Forelimb muscle (tissue), 1 donor: Measurements from ENCODE around the gene MANBA. TPM values are rescaled to one million over a fixed set of nuclear protein-coding genes. Genes with fewer than 3 reads are reported as not detected.

ENCODE experiments used
- DNase-seq: peaks from one replicate; pipeline ENCODE4 v3.0.0-alpha.2; 2013; ENCODE audit warnings: low read depth
- polyA plus RNA-seq: library from polyadenylated mRNA; unstranded; fragments of 120-200 nt; gene quantifications from one replicate; pipeline ENCODE4 v1.2.1, GENCODE V29; 2013; ENCODE audit not compliant: insufficient read length

Gene MANBA
- polyA plus RNA-seq, result 9.4 TPM

DNA sequence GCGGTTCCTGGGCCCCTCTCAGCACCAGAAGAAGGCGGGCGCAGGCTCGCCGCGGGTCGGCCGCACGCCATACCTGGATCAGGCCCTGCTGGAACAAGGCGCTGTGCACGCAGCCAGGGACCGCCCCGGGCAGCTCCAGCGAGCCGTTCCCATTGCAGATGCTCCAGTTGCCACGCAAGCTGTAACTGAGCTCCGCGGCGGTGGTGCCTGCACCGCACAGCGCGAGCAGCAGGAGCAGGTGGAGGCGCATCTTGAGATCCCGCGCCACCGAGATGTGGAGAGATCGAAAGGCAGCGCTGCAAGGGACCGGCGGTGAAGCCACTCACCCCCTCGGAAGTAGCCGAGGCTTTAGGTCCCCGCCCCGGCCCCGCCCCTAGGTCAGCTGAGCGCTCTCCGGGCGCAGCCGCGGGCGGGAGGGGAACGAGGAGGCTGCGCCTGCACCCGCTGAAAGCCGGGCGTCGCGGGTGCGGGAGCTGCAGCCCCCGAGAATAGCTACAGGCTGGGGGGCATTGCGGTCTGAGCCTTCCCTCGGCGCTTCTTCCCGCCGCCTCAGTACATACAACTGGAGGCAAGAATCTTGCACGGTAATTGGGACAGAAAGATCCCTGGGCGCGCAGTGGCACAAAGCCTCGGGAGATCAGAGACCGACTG lies at the start of gene MANBA:
MANBA (minus strand) TSS at position 324 of the 651 bp plus-strand sequence; CDS start at position 250, 74 bp downstream.
- DNase-seq, result no peak

DNA sequence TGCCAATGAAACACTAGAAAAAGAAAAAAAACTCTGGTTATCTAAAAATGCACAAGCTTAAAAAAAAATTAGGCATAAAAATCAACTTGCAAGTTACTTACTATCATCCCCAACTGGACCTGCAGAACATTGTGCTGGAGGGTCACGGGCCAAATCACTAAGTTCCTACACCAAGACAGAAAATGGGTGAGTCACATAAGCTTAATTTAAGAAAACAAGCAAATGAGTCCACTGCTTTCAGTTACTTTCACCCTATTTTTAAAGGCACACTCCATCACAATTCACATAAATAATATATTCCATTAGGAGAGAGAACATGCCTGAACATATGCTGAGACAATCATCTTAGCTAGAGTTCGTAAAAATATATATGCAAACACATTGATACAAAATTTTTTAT lies 48.9 kb upstream of the MANBA start:
- DNase-seq, result no peak

GRCh38 chr4:102809190-102809589 lies 48.4 kb upstream of the MANBA start:
- no peak for DNase-seq

GRCh38 chr4:102808009-102808408 lies 47.2 kb upstream of the MANBA start:
- no peak for DNase-seq

GRCh38 chr4:102807345-102807744 lies 46.6 kb upstream of the MANBA start:
- no peak for DNase-seq

DNA sequence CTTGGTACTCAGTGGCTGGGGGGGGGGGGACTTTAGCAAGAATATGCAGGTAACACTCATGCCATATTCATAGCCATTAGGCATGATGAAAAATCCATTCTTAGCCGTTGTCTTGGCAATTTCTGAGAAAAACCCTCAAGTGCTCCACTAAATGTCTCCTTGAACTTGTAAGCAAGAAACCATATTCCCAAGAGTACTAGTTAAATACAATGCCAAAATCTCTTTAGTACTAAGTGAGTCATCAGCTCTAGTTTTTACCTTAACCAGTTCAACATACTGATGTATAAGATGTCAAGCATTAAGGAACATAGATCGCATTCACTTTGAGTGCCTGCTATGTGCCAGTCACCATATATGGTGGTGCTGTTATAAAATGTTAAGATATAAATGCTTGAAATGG lies 39.0 kb upstream of the MANBA start:
- no peak for DNase-seq

DNA sequence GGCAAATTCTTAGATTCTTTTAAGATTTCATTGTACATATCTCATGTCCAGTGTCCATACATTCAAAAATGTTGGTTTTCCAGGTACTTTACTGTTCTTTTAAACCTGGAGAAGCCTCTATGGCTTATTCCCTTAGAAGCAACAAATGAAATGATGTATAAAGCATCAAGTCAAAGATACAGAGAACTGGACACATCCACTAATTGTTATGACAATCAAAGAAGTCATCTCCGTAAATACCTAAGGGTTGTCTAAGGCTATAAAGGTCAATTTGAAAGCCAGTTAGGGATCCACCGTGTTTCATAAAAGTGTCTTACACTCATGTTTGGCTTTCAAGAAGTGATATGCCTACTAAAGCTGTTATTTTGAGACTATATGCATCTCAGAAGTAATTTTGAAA lies 34.2 kb upstream of the MANBA start:
- DNase-seq, result no peak

DNA sequence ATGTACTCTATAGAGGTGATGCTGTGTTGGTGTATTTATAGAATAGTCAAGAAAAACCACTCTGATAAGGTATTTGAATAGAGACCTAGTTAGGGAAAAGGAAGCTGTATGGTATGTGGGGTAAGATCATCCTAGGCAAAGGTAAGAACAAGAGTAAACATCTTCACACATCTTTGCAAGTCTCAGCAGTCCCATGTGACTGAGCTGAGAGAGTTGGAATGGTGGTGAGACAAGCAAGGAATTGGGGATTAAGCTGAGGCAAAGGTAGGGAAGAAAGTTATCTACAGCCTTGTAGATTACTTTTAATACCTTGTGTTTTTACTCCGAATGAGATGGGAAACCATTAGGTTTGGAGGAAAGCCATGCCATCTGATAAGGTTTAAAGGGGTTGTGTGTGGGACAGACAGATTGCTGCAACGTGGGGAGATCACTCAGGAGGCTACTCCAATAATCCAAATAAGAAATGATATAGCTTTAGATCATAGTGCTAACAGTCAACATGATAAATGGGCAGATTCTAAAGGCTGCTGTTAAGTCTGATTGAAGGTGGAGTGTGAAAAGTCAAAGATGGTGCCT lies 31.7 kb upstream of the MANBA start:
- no peak for DNase-seq

DNA sequence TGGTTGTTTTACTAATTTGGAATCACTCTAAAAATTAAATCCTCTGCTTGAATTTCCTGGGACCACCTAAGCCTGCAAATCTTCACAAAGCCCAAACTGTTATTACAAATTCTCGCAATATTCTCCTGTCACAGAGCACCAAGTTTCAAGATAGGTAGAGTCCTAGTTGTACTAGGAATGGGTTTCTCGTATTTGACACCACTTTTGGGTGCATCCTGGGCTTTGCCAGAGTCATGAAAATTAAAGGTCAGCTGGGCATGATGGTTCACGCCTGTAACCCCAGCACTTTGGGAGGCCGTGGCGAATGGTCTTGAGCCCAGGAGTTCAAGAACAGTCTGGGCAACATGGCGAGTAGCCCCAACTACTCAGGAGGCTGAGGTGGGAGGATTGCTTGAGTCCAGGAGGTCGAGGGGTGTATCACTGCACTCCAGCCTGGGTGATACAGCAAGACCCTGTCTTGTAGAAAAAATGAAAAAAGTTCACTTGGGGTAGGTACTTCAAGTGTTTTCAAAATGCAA lies 30.6 kb upstream of the MANBA start:
- no peak for DNase-seq

DNA sequence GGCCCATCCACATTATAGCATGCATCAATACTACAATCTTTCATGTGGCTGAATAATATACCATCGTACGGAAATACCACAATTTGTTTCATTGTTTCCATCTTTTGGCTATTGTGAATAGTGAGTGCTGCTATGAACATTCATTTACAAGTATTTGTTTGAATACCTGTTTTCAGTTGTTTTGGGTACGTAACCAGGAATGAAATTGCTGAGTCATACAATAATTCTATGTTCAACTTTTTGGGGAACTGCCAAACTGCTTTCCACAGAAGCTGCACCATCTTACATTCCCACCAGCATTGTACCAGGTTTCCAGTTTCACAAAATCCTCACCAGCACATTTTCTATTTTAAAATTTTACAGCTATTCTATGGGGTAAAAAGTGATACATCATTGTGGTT lies 28.5 kb upstream of the MANBA start:
- DNase-seq, result no peak

DNA sequence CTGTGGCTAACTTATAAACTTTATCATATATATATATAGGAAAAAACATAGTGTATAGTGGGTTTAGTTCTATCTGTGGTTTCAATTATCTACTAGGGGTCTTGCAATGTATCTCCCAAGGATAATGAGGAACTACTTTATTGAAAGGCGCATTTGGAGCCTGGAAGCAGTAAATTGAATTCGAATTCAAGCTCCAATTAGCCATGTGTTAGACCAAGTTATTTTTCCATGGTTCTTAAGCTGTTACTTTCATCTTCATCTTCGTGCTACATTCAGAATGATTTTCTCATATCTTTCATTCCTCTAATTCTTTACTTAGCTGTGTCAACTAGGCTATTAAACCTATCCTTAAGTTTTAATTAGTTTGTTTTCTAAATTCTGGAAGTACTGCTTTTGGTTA lies 27.2 kb upstream of the MANBA start:
- no peak for DNase-seq

- no peak for DNase-seq
These were observed 26.5 kb upstream of the MANBA start for GRCh38 chr4:102787096-102787881.

- DNase-seq, result no peak
These were observed 25.5 kb upstream of the MANBA start for GRCh38 chr4:102786279-102786678.

- DNase-seq, result no peak
These were observed 22.2 kb upstream of the MANBA start for GRCh38 chr4:102783006-102783405.

- no peak for DNase-seq
These were observed 20.8 kb upstream of the MANBA start for GRCh38 chr4:102781570-102781969.

DNA sequence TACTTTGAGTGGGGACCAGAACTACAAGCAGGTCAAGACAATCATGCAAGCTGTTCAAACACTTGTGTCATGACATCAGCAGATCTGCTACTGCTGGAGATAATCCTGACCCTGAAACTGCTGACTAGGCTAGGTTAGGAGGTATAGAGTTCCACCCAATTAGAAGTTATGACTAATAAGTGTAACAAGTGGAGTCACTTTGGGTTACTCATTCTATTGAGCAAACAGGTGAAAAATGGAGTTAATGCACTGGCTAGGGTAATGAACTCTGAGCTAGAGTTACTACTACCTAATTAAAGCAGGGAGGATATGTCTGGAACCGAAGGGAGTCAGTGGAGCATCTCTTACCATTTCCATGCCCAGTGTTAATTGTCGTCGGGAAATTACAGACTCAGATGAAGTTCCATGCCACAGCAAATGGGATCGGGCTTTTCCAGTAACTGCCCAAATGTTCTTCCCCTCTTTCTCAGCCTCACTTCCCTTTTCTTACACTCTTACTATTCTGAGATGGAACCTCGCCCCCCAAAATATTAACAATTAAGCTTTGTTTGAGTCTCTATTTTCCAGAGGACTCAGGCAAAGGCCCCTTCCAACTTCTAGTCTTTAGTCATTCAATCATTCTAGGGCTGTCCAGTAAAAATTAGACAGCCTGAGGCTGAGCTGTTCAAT lies 19.8 kb upstream of the MANBA start:
- DNase-seq, result no peak

DNA sequence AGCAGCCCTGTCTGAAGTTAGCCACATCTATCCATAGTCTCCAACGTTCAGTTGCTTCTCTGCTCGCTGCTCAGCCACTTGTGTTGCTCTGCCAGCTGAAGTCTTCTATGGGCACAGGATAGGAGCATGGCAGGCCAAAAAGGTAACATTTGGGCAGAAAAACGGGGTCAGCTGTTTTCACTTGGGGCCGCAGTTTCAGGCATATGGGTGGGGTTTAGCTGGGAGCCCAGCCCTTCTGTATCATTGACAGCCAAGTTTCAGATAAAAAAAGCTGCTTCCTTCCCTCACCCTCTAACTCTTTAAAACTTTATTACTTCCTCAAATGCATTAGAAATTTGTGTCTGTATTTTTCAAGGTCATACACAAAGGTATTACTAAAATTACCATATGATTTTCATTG lies 18.4 kb upstream of the MANBA start:
- DNase-seq, result no peak

DNA sequence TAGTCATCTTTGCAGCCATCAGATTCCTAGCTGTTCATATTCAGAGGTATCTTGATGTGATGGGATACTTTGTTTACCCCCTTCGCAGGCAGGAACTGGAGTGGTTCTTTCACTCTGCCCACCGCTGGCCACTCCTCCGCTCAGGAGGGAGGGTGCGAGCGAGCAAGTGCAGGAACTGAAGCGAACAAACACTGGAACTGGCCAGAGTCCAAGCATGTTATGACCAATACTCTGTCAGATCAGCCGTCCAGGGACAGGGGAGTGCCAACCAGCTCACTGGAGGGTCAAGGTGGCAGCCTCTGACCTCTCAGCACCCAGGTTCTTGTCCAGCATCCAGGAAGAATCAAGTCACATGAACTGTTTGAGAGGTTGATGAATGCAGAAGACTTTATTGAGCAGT lies 18.0 kb upstream of the MANBA start:
- DNase-seq, result no peak

DNA sequence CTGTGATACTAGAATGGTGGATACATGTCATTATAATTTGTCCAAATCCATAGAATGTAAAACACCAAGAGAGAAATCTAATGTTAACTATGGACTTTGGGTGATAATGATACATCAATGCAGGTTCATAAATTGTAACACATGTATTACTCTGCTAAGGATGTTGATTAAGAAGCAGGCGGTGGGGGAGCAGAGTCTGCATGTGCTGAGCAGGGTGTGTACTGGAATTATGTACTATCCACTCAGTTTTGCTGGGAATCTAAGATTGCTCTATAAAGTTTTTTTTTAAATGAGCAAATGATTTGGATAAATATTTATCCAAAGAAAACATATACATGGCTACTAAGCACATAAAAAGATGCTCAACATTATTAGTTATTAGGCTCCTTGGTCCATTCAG lies 15.0 kb upstream of the MANBA start:
- no peak for DNase-seq

DNA sequence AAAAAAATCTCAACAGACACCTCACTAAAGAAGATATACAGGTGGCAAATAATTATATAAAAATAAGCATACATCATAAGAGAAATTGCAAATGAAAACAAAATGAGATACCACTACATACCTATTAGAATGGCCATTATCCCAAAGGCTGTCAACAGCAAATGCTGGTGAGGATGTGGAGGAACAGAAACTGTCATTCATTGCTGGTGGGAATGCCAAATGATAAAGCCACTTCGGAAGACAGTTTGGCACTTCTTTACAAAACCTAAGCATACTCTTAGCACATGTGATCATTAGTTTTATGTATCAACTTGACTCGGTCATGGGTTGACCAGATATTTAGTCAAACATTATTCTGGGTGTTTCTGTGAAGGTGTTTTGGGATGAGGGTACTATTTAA lies 13.5 kb upstream of the MANBA start:
- no peak for DNase-seq

DNA sequence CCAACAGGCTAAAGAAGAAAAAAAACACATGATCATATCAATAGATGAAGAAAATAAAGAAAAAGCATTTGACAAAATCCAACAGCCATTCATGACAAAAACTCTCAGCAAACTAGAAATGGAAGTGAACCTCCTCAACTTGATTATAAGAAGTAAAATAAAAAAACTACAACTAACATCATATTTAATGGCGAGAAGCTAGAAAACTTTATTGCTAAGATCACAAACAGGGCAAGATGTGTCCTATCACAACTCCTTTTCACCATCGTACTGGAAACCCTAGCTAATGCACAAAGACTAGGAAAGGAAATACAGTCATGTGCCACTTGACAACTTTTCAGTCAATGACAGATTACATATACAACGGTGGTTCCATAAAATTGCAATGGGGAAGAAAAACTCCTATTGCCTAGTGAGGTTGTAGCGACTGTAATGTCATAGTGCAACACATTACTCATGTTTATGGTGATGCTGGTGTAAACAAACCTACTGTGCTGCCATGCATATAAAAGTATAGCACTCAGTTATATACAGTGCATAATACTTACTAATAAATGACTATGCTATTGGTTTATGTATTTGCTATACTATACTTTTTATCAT lies 12.1 kb upstream of the MANBA start:
- DNase-seq, result no peak

DNA sequence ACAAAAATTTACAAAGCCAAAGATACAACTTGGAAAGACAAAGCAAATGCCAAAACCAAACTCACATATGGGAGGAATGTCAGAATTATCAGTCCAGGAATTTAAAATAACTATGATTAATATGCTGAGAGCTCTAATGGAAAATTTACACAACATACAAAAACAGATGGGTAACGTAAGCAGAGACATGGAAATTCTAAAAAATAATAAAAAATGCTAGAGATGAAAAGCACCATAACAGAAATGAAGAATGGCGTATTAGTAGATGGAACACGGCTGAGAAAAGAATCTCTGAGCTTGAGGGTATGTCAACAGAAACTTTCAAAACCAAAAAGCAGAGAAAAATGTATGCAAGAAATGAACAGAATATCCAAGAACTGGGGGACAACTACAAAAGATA lies 4.1 kb upstream of the MANBA start:
- DNase-seq, result no peak
